Measurements from ENCODE around the gene ASAP2. TPM values are rescaled to one million over a fixed set of nuclear protein-coding genes. Genes with fewer than 3 reads are reported as not detected.

ASAP2 gene
- total and polyA plus RNA-seq, 9 of the 15 experiments (the other 6 are each of a cell fraction or from before 2014, with no cell fraction given), result 0.06 to 4.3 (median 3.1) TPM

GRCh38 chr2:9201185-9201891 lies 5.3 kb upstream of the ASAP2 start (continued):
- TF ChIP-seq, protein P1, sequence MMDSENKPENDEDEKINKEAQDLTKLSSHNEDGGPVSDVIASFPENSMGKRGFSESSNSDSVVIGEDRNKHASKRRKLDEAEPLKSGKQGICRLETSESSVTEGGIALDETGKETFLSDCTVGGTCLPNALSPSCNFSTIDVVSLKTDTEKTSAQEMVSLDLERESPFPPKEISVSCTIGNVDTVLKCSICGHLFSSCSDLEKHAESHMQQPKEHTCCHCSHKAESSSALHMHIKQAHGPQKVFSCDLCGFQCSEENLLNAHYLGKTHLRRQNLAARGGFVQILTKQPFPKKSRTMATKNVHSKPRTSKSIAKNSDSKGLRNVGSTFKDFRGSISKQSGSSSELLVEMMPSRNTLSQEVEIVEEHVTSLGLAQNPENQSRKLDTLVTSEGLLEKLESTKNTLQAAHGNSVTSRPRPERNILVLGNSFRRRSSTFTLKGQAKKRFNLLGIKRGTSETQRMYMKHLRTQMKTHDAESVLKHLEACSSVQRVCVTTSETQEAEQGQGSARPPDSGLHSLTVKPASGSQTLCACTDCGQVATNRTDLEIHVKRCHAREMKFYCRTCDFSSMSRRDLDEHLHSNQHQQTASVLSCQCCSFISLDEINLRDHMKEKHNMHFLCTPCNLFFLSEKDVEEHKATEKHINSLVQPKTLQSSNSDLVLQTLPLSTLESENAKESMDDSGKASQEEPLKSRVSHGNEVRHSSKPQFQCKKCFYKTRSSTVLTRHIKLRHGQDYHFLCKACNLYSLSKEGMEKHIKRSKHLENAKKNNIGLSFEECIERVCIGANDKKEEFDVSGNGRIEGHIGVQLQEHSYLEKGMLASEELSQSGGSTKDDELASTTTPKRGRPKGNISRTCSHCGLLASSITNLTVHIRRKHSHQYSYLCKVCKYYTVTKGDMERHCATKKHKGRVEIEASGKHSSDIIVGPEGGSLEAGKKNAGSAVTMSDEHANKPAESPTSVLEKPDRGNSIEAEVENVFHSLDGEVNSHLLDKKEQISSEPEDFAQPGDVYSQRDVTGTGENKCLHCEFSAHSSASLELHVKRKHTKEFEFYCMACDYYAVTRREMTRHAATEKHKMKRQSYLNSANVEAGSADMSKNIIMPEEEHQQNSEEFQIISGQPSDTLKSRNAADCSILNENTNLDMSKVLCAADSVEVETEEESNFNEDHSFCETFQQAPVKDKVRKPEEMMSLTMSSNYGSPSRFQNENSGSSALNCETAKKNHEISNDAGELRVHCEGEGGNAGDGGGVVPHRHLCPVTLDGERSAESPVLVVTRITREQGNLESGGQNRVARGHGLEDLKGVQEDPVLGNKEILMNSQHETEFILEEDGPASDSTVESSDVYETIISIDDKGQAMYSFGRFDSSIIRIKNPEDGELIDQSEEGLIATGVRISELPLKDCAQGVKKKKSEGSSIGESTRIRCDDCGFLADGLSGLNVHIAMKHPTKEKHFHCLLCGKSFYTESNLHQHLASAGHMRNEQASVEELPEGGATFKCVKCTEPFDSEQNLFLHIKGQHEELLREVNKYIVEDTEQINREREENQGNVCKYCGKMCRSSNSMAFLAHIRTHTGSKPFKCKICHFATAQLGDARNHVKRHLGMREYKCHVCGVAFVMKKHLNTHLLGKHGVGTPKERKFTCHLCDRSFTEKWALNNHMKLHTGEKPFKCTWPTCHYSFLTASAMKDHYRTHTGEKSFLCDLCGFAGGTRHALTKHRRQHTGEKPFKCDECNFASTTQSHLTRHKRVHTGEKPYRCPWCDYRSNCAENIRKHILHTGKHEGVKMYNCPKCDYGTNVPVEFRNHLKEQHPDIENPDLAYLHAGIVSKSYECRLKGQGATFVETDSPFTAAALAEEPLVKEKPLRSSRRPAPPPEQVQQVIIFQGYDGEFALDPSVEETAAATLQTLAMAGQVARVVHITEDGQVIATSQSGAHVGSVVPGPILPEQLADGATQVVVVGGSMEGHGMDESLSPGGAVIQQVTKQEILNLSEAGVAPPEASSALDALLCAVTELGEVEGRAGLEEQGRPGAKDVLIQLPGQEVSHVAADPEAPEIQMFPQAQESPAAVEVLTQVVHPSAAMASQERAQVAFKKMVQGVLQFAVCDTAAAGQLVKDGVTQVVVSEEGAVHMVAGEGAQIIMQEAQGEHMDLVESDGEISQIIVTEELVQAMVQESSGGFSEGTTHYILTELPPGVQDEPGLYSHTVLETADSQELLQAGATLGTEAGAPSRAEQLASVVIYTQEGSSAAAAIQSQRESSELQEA (IDR thresholded peaks at IDR 0.05; ENCODE audit: low read depth), result no peak
- TF ChIP-seq DACH1 (IDR thresholded peaks at IDR 0.05; ENCODE audit: partially characterized antibody) (no peak), SMAD2 (IDR thresholded peaks at IDR 0.05; ENCODE audit: low read depth, low read length) (no peak), HMGXB4 (CRISPR knock-in tag; IDR thresholded peaks at IDR 0.05) (no peak), TFAM (CRISPR knock-in tag; conservative IDR thresholded peaks at IDR 0.05) (no peak), TAF15 (IDR thresholded peaks at IDR 0.05; ENCODE audit: low read depth, low read length) (no peak), NR0B1 (IDR thresholded peaks at IDR 0.05; ENCODE audit: partially characterized antibody) (no peak), COPS2 (conservative IDR thresholded peaks at IDR 0.05) (no peak), ZNF174 (CRISPR knock-in tag; IDR thresholded peaks at IDR 0.05) (no peak), CCNT2 (IDR thresholded peaks at IDR 0.05; ENCODE audit: borderline replicate concordance, extremely low read depth, insufficient read length, low read depth, low read length) (peak; percentile 57), MCM3 (IDR thresholded peaks at IDR 0.05) (no peak), EHMT2 (IDR thresholded peaks at IDR 0.05) (0 out of 2 replicates have a peak, but pooled peaks have one; percentile 44)
- TF ChIP-seq, protein P2, sequence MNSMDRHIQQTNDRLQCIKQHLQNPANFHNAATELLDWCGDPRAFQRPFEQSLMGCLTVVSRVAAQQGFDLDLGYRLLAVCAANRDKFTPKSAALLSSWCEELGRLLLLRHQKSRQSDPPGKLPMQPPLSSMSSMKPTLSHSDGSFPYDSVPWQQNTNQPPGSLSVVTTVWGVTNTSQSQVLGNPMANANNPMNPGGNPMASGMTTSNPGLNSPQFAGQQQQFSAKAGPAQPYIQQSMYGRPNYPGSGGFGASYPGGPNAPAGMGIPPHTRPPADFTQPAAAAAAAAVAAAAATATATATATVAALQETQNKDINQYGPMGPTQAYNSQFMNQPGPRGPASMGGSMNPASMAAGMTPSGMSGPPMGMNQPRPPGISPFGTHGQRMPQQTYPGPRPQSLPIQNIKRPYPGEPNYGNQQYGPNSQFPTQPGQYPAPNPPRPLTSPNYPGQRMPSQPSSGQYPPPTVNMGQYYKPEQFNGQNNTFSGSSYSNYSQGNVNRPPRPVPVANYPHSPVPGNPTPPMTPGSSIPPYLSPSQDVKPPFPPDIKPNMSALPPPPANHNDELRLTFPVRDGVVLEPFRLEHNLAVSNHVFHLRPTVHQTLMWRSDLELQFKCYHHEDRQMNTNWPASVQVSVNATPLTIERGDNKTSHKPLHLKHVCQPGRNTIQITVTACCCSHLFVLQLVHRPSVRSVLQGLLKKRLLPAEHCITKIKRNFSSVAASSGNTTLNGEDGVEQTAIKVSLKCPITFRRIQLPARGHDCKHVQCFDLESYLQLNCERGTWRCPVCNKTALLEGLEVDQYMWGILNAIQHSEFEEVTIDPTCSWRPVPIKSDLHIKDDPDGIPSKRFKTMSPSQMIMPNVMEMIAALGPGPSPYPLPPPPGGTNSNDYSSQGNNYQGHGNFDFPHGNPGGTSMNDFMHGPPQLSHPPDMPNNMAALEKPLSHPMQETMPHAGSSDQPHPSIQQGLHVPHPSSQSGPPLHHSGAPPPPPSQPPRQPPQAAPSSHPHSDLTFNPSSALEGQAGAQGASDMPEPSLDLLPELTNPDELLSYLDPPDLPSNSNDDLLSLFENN (IDR thresholded peaks at IDR 0.05; ENCODE audit: low read depth in 2 of 2, low read length in 2 of 2), result no peak
